SK-N-SH treated with all-trans-retinoic acid at 6 μM for 48 hours (cell line): ENCODE results near the gene ANKRD13A.
A peak's percentile ranks its signal among the peaks of the same experiment; 100 is the strongest.

ENCODE experiments used
- ATAC-seq: fragments of 200-7000 bp; cut with Tn5 transposase; 3 replicates; pipeline ENCODE4 v1.9.1; 2020; ENCODE audit warnings: mild to moderate bottlenecking, moderate library complexity
- ARNTL ChIP-seq: fragments of 450-650 bp; formaldehyde crosslinking; IDR thresholded peaks from 2 replicates; pipeline ENCODE4 v1.5.0; 2020; ENCODE audit warnings: low read depth, mild to moderate bottlenecking, moderate library complexity, borderline replicate concordance
- CREB5 ChIP-seq: fragments of 250-450 bp; sonication (Bioruptor Pico); IDR thresholded peaks from 2 replicates; pipeline ENCODE4 v1.5.1; 2020; ENCODE audit warnings: low read depth, mild to moderate bottlenecking, moderate library complexity
- CSDC2 ChIP-seq: fragments of 250-450 bp; sonication (Bioruptor Pico); IDR thresholded peaks from 2 replicates; pipeline ENCODE4 v1.5.0; 2020; ENCODE audit warnings: mild to moderate bottlenecking, moderate library complexity
- CSRNP3 ChIP-seq: fragments of 250-450 bp; sonication (Bioruptor Pico); IDR thresholded peaks from 2 replicates; pipeline ENCODE4 v1.5.1; 2021; ENCODE audit warnings: mild to moderate bottlenecking, moderate library complexity
- ESRRG ChIP-seq: fragments of 250-450 bp; sonication (Bioruptor Pico); IDR thresholded peaks from 2 replicates; pipeline ENCODE4 v1.6.1; 2021; ENCODE audit warnings: mild to moderate bottlenecking
- GLIS3 ChIP-seq: fragments of 250-450 bp; sonication (Bioruptor Pico); IDR thresholded peaks from 2 replicates; pipeline ENCODE4 v1.5.0; 2020; ENCODE audit warnings: mild to moderate bottlenecking, moderate library complexity
- ISL1 ChIP-seq: fragments of 250-450 bp; sonication (Bioruptor Pico); IDR thresholded peaks from 2 replicates; pipeline ENCODE4 v2.1.2; 2022; ENCODE audit warnings: mild to moderate bottlenecking, moderate library complexity
- OSR1 ChIP-seq: fragments of 250-450 bp; sonication (Bioruptor Pico); IDR thresholded peaks from 2 replicates; pipeline ENCODE4 v1.8.0; 2022; ENCODE audit warnings: moderate library complexity, mild to moderate bottlenecking, inconsistent platforms
- PATZ1 ChIP-seq: fragments of 250-450 bp; sonication (Bioruptor Pico); IDR thresholded peaks from 2 replicates; pipeline ENCODE4 v1.8.0; 2020; ENCODE audit warnings: mild to moderate bottlenecking, moderate library complexity, borderline replicate concordance
- POU6F1 ChIP-seq: fragments of 250-450 bp; sonication (Bioruptor Pico); IDR thresholded peaks from 2 replicates; pipeline ENCODE4 v1.8.0; 2021; ENCODE audit warnings: low read depth, mild to moderate bottlenecking, moderate library complexity, borderline replicate concordance
- PPARA ChIP-seq: fragments of 250-450 bp; sonication (Bioruptor Pico); IDR thresholded peaks from 2 replicates; pipeline ENCODE4 v1.5.0; 2020; ENCODE audit warnings: mild to moderate bottlenecking, borderline replicate concordance
- SNAI2 ChIP-seq: fragments of 250-450 bp; sonication (Bioruptor Pico); IDR thresholded peaks from 2 replicates; pipeline ENCODE4 v1.5.0; 2020; ENCODE audit warnings: mild to moderate bottlenecking, moderate library complexity
- TCF4 ChIP-seq: fragments of 250-450 bp; sonication (Bioruptor Pico); IDR thresholded peaks from 2 replicates; pipeline ENCODE4 v1.8.0; 2021; ENCODE audit warnings: mild to moderate bottlenecking, moderate library complexity, borderline replicate concordance
- TOX ChIP-seq: fragments of 250-450 bp; sonication (Bioruptor Pico); IDR thresholded peaks from 2 replicates; pipeline ENCODE4 v1.8.0; 2021; ENCODE audit warnings: mild to moderate bottlenecking, moderate library complexity, borderline replicate concordance
- TSHZ2 ChIP-seq: fragments of 250-450 bp; sonication (Bioruptor Pico); IDR thresholded peaks from 2 replicates; pipeline ENCODE4 v1.5.0; 2020; ENCODE audit warnings: mild to moderate bottlenecking, moderate library complexity
- ZC3H10 ChIP-seq: fragments of 250-450 bp; sonication (Bioruptor Pico); IDR thresholded peaks from 2 replicates; pipeline ENCODE4 v1.5.1; 2021; ENCODE audit warnings: mild to moderate bottlenecking, moderate library complexity
- ZFP3 ChIP-seq: fragments of 250-450 bp; sonication (Bioruptor Pico); IDR thresholded peaks from 2 replicates; pipeline ENCODE4 v1.5.0; 2020; ENCODE audit warnings: mild to moderate bottlenecking, moderate library complexity
- ZFP30 ChIP-seq: fragments of 450-650 bp; formaldehyde crosslinking; IDR thresholded peaks from 2 replicates; pipeline ENCODE4 v1.5.0; 2022; ENCODE audit warnings: mild to moderate bottlenecking, moderate library complexity
- ZNF565 ChIP-seq: fragments of 450-650 bp; formaldehyde crosslinking; conservative IDR thresholded peaks from 2 replicates; pipeline ENCODE4 v1.5.0; 2020; ENCODE audit warnings: low read depth, mild to moderate bottlenecking, moderate library complexity
- ZNF70 ChIP-seq: fragments of 450-650 bp; formaldehyde crosslinking; IDR thresholded peaks from 2 replicates; pipeline ENCODE4 v1.5.0; 2020; ENCODE audit warnings: mild to moderate bottlenecking, moderate library complexity
- ZNF8 ChIP-seq: fragments of 450-650 bp; formaldehyde crosslinking; IDR thresholded peaks from 2 replicates; pipeline ENCODE4 v1.5.0; 2020; ENCODE audit warnings: mild to moderate bottlenecking, moderate library complexity

The ANKRD13A gene

GRCh38 chr12:110073049-110073831 lies 74.0 kb downstream of the ANKRD13A start:
- ATAC-seq, result peak; percentile 78
- TF ChIP-seq CSDC2 (CRISPR knock-in tag) (no peak), ARNTL (CRISPR knock-in tag) (no peak), TSHZ2 (no peak), ZNF70 (no peak), ISL1 (CRISPR knock-in tag) (no peak), SNAI2 (CRISPR knock-in tag) (no peak)

- no peak for TF ChIP-seq GLIS3
- TF ChIP-seq TSHZ2, result no peak
- TF ChIP-seq SNAI2 (CRISPR knock-in tag), result no peak
- TF ChIP-seq CREB5 (CRISPR knock-in tag), result no peak
- TF ChIP-seq PPARA (CRISPR knock-in tag), result no peak
- no peak for TF ChIP-seq CSRNP3 (CRISPR knock-in tag)
- no peak for TF ChIP-seq ZC3H10 (CRISPR knock-in tag)
- no peak for TF ChIP-seq POU6F1 (CRISPR knock-in tag)
- no peak for TF ChIP-seq TCF4 (CRISPR knock-in tag)
- no peak for TF ChIP-seq OSR1 (CRISPR knock-in tag)
- TF ChIP-seq TOX (CRISPR knock-in tag), result no peak
- TF ChIP-seq ESRRG (CRISPR knock-in tag), result no peak
- no peak for TF ChIP-seq ZFP3 (CRISPR knock-in tag)
- no peak for TF ChIP-seq ZNF8 (CRISPR knock-in tag)
- TF ChIP-seq ZNF565, result no peak
- TF ChIP-seq ARNTL (CRISPR knock-in tag), result no peak
- no peak for ATAC-seq
Observed at GRCh38 chr12:110074089-110074488, 74.9 kb downstream of the ANKRD13A start.

- ATAC-seq, result no peak
- TF ChIP-seq POU6F1 (CRISPR knock-in tag) (no peak), ISL1 (CRISPR knock-in tag) (no peak), PPARA (CRISPR knock-in tag) (no peak), ARNTL (CRISPR knock-in tag) (no peak), ZNF70 (no peak), ZFP30 (CRISPR knock-in tag) (no peak), CSDC2 (CRISPR knock-in tag) (no peak), ZFP3 (CRISPR knock-in tag) (no peak), SNAI2 (CRISPR knock-in tag) (no peak), CSRNP3 (CRISPR knock-in tag) (no peak), PATZ1 (CRISPR knock-in tag) (no peak), TOX (CRISPR knock-in tag) (no peak)
Observed at GRCh38 chr12:110075880-110076279, 76.7 kb downstream of the ANKRD13A start.
